Measurements from ENCODE around the gene CTNND1. TPM values are rescaled to one million over a fixed set of nuclear protein-coding genes. Genes with fewer than 3 reads are reported as not detected.

The CTNND1 gene
- total and polyA plus RNA-seq, 8 donors = 187 to 301 (median 263) TPM

DNA sequence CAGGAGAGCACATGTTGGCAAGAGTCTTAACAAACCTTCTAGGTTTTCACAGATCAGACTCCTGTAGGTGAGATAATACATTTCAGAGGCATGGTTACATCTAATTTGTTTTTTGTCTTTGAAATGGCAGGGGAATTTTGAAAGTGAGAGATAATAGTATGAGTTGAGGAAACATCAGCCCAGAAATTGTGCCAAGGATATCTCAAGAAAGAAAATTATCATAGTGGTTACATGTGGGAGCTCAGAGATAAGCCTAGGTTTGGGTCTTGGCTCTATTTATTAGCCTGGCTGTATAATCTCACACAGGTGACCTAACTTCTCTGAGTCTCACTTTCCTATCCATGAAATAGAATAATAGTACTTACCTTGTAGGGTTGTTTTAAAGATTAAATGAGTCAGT, 10.4 kb upstream of the CTNND1 start:
- peaks cover 0 to 7% of the 10 kb centered on the region in 2 donors for H3K4me1 ChIP-seq
- no peaks in the 10 kb centered on the region for H3K9me3 ChIP-seq
- peaks cover 0 to 1% of the 10 kb centered on the region in 2 donors for H3K36me3 ChIP-seq
- intact Hi-C loops (cut with DNase I) = loop anchor here in 1 of 2 donors (5.0 kb wide), 1 partner anchor 46 kb away; no protein-coding TSS in a partner anchor
- TF ChIP-seq, protein P1, sequence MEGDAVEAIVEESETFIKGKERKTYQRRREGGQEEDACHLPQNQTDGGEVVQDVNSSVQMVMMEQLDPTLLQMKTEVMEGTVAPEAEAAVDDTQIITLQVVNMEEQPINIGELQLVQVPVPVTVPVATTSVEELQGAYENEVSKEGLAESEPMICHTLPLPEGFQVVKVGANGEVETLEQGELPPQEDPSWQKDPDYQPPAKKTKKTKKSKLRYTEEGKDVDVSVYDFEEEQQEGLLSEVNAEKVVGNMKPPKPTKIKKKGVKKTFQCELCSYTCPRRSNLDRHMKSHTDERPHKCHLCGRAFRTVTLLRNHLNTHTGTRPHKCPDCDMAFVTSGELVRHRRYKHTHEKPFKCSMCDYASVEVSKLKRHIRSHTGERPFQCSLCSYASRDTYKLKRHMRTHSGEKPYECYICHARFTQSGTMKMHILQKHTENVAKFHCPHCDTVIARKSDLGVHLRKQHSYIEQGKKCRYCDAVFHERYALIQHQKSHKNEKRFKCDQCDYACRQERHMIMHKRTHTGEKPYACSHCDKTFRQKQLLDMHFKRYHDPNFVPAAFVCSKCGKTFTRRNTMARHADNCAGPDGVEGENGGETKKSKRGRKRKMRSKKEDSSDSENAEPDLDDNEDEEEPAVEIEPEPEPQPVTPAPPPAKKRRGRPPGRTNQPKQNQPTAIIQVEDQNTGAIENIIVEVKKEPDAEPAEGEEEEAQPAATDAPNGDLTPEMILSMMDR (IDR thresholded peaks at IDR 0.05) = no peak
- H3K27me3 ChIP-seq = no peaks in the 10 kb centered on the region
- ATAC-seq = no peak
- no peak for DNase-seq
- H3K4me3 ChIP-seq = no peak overlapping the region
- peak overlapping the region in 1 of 2 donors; percentile 2 for H3K27ac ChIP-seq

DNA sequence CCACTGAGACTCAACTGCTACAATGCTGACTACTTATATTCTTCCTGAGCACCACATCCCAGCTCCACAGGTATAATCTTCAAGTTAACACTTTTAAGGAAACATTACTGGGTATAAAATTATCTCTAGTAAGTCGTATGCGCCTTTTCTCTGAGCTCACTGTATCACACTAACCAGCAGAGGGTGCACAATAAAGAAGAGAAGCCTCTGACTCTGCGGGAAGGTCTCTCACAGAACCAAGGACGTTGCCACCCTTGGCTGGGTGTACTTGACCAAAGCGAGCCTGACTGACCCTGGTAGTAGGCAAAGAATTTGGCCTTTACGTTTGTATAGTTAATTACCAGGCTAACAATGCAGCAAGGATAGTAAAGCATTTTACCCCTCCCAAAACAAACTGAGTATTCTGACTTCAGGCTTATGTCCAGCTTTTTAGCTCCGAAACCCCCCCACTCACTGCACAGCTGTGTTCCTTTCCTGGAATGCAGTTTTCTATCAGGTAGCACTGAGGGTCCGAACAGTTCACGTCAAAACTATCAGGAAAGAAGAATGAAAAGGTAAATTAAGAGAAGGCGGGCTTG, 9.8 kb upstream of the CTNND1 start, which contains the start of gene BTBD18:
TSS of gene BTBD18 (minus strand) at position 144 of the 578 bp plus-strand sequence. CDS start 631 bp downstream, outside the sequence.
- Histone ChIP-seq H3K36me3 (no peaks in the 10 kb centered on the region), H3K4me3 (no peak within 1 kb of the TSS), H3K4me1 (peaks cover 0 to 7% of the 10 kb centered on the region in 2 donors), H3K9me3 (no peaks in the 10 kb centered on the region), H3K27me3 (no peaks in the 10 kb centered on the region), H3K27ac (peak within 1 kb of the TSS in 1 of 2 donors; percentile 2)
- TF ChIP-seq, protein P1 (IDR thresholded peaks at IDR 0.05) = peak; percentile 52 to 53
- peak; percentile 94 for ATAC-seq
- intact Hi-C loops (cut with DNase I) = loop anchor here in 1 of 2 donors (5.0 kb wide), 1 partner anchor 46 kb away; no protein-coding TSS in a partner anchor
- no peak for DNase-seq

DNA sequence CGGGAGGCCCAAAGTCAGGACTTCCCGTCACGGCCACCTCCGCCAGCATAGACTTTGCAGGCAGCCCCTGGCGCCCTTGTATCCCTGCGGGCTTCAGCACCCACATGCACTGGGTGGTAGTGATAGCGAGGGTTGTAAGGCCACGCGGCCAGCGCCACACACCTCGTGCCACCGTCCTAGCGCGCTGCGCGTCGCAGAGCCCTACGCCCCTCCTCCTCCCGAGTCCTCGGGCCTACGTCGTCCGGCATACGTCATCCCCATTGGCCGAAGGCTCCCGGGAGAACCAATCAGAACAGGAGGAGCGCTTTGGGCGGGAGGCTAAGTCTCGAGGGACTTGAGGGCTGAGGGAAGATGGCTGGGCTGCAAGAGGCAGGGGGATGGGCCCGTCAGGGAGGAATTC, 8.6 kb upstream of the CTNND1 start:
- Histone ChIP-seq H3K27me3 (no peaks in the 10 kb centered on the region), H3K4me1 (peaks cover 0 to 7% of the 10 kb centered on the region in 2 donors), H3K27ac (no peak overlapping the region), H3K36me3 (no peaks in the 10 kb centered on the region), H3K4me3 (no peak overlapping the region), H3K9me3 (no peaks in the 10 kb centered on the region)
- TF ChIP-seq, protein P1 (IDR thresholded peaks at IDR 0.05) = no peak
- intact Hi-C loops (cut with DNase I) = loop anchor here in 1 of 2 donors (5.0 kb wide), 1 partner anchor 44 kb away; no protein-coding TSS in a partner anchor
- ATAC-seq = no peak
- no peak for DNase-seq

DNA sequence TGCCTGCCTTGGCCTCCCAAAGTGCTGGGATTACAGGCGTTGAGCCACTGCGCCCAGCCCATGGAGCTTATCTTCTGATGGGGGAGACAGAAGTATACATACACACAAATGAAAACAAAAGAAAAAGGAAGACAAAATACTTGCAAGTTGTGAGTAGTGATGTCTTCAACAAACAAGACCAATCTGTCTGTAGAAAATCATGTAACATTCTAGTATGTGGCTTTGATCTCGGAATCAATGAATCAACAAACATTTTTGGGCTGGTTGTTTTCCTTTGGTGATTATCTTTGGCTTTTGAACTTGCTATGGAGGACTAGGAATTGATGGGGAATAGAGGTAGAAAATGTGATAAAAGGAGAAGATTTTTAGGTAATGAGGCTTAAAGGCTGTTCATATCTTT, 3.4 kb upstream of the CTNND1 start:
- TF ChIP-seq, protein P1 (IDR thresholded peaks at IDR 0.05) = no peak
- H3K4me1 ChIP-seq = peaks cover 3 to 6% of the 10 kb centered on the region in 2 donors
- intact Hi-C loops (cut with DNase I) = no loop called here
- no peaks in the 10 kb centered on the region for H3K9me3 ChIP-seq
- DNase-seq (no peak), ATAC-seq (no peak)
- H3K27me3 ChIP-seq = no peaks in the 10 kb centered on the region
- no peaks in the 10 kb centered on the region for H3K36me3 ChIP-seq
- no peak overlapping the region for H3K27ac ChIP-seq
- no peak overlapping the region for H3K4me3 ChIP-seq

DNA sequence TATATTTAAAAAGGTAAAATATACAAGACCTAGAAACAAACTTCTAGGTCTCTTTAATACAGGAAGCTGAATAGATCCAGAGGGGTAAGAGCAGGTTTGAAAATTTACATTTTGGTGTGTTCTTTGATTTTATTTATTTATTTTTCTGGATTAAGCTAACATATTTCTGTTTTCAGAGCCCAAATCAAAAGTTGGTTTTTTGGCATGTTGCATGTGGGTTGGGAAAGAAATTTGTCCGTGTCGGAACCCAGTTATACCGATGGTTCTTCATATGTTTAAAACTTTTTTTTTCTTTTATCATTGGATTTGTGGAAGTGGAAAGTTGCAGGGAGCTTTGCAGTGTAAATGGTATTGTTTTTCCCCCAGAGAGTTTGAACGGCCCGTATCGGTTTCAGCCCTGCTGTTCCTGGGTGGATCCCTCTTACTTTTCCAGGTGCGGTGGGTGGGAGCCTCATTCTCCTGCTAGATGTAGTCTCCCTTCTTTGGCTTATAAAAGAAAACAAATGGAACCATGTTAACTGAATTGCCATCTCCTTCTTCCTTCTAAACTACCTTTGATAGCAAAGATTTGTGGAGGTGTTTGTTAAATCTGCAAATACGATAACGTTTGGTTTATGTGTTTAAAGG, 746 bp downstream of the CTNND1 start:
- H3K4me1 ChIP-seq = peaks cover 17 to 43% of the 10 kb centered on the region in 2 donors
- peak overlapping the region; percentile 52 to 65 for H3K4me3 ChIP-seq
- no peaks in the 10 kb centered on the region for H3K36me3 ChIP-seq
- H3K9me3 ChIP-seq = no peaks in the 10 kb centered on the region
- no peaks in the 10 kb centered on the region for H3K27me3 ChIP-seq
- intact Hi-C loops (cut with DNase I) = no loop called here
- DNase-seq (peak in 1 of 4 donors; percentile 34), ATAC-seq (peak; percentile 61)
- peak overlapping the region; percentile 88 to 91 for H3K27ac ChIP-seq
- TF ChIP-seq, protein P1 (IDR thresholded peaks at IDR 0.05) = no peak
